HG02642 (cell line): ENCODE measurements around the gene MLLT3.

Experiments used
- ATAC-seq: cut with Tn5 transposase; IDR thresholded peaks from one replicate; pipeline ENCODE4 v1.9.1; 2021; ENCODE audit warnings: mild to moderate bottlenecking; ENCODE audit not compliant: unreplicated experiment, poor library complexity

The MLLT3 gene

DNA sequence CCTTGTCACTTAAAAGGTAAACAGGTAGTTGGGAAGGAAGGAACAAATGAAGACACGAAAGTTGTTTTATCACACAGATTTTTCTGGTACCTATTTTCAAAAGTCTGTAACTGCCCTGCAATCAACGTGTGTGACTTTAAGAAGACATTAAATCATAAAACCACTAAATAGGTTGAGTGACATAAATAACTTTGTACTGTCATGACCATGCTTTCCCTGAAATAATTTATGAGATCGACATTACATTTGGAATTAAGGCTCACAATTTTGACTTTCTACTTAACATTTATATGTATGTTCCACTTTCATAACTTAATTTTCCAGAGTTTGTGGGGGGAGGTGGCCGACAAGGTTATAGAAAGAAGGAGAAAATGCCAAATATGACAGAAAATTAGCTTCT lies 181.1 kb downstream of the MLLT3 start:
- no peak for ATAC-seq

DNA sequence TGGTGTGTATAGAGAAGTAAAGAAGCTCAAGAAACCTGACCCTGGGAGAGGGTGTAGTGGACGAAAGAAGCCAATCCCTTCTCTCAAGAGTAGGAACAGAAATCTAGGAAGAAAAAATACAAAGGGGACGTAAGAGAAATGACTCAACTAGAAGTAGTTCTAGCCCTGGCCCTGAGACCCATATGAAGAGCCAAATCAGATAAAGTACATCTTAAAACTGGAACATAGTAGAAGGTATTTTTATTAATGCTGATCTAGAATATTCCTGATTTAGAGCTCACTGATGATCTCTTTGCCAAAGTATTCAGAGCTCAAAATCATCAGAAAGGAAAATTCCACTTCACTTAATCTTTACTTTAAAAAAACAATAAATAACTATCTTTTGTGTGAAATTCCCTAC lies 184.8 kb downstream of the MLLT3 start:
- ATAC-seq: no peak

DNA sequence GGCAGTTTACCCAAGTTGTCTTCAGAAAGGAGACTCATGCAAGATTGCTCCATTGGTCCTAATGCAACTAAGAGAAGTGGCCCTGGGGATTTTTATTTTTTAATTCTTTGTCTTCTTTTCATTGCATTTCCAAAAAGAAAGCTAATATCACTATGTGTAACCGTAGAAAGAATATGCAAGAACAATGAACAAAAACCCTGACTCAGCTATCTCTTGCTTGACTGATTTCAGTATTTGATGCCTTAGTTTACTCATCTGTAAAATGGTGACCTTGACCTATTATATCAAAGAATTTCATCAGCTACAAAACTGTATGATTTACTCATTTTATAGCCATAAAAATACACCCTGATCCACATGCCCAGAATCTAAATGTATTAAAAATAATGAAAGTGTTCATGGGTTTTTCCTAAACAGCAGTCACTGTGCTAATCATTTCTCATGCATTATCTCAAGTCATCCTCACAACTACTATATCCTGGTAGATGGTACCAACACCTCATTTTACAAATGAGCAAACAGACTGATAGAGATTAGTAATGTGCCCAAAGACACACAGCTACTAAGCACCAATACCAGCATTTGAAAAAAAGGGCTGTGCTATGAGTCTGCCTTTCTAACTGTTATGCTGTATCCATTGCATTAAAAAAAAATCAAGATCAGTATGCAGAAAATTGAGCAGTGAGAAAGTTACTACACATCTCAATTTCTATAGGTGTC lies 185.7 kb downstream of the MLLT3 start:
- ATAC-seq: no peak

DNA sequence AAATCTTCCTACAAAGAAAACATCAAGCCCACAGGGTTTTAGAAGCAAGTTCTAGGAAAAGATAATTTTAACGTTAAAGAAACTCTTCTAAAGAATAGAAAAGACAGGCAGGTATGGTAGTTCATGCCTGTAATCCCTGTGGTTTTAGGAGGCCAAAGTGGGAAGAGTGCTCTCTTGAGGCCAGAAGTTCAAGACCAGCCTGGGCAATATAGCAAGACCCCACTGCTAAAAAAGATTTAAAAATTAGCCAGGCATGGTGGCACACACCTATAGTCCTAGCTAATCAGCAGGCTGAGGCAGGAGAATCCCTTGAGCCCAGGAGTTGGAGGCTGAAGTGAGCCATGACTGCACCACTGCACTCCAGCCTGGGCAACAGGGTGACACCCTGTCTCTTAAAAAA lies 193.3 kb downstream of the MLLT3 start:
- ATAC-seq: no peak

DNA sequence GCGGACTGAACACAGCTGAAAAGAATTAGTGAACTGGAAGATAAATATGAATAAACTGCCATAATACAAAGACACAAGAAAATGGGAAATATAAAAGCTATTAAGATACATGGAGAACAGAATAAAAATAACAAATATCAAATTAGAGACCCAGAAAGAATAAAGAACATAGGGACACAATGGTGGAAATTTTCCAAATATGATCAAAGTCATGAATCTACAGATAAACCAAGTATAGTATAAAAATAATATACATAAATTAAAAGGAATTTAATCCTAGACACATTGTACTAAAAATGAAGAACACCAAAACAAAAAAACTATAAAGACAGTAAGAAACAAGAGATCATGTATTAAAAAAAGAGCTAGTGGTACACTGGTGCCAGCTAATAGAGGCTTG lies 194.9 kb downstream of the MLLT3 start:
- no peak for ATAC-seq

DNA sequence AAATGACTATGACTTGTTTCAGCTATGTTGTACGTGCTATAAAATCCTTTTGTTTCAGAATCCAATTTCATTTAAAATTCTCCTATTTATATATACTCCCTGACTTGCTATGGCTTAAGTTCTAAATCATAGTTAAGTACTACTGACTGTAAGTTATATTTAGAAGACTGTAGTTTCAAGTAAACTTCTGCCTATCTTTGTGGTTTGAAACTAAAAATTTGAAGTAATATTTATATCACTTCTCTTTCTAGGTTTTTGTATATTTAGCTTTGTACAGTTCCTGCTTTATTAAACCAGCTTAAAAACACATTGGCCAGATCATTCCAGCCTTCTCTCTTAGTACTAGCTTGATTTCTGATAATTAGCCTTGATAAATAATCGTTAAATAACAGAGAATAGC lies 196.3 kb downstream of the MLLT3 start:
- ATAC-seq: peak; percentile 60

DNA sequence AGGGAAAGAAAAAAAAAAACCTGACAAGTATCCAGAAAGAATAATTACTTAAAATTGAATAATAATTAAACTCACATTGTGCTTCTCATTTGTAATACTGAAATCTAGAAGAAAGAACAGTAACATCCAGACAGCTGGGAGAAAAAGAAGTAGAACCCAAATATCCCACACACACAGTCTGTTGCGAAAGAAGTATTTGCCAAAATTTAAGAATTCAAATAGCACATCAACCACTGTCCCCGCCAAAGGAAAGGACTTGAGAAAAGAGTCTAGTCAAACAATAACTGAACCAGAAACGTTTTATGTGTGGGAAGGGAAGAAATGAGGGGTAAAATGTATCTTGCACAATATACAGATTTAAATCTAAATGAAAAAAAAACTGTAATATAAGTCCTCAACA lies 202.8 kb downstream of the MLLT3 start:
- no peak for ATAC-seq

DNA sequence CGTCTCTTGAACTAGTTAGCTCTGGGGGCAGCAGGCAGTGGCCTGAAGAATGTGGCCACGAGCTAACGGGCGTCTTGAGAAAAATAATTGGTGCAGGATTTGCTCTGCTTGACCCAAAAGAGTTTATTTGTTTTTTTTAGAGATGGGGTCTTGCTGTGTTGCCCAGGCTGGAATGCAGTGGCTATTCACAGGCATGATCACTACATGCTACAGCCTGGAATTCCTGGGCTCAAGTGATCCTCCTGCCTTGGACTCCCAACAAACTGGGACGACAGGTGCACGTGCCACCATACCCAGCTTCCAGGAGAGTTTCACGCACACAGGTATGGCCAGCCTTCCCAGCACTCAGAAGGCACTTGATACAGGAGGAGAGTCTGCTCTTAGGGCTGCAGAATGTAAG lies 203.8 kb downstream of the MLLT3 start:
- no peak for ATAC-seq

DNA sequence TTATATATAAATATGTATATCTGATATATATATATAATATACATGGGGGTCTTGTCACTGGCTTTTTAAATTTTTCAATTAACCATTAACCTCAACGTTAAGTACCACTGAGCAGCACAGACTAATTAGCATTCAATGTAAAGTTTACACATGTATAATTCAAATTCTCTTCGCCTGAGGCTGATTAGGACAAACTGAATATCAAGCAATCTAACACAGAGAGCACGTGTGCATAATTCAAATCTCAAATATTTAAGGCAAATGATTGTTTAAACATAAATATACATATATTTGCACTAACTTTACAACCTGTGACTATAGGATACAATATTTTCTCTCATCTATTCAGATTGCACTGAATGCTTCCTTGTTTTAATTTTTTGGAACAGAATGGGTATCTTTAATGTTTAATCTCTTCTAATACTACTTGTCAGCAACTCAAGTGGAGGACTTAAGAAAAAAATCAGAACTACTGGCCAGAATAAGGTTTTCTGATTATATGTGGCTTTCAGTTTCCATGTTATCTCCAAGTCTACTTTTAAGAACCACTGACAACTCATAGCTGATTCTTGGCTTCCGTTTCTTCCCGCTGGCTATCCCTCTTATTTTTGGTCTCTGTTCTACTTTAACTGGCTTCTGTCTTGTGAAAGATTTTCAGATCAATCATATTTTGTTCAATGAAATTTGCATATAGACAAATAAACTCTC lies 204.8 kb downstream of the MLLT3 start:
- ATAC-seq: no peak

DNA sequence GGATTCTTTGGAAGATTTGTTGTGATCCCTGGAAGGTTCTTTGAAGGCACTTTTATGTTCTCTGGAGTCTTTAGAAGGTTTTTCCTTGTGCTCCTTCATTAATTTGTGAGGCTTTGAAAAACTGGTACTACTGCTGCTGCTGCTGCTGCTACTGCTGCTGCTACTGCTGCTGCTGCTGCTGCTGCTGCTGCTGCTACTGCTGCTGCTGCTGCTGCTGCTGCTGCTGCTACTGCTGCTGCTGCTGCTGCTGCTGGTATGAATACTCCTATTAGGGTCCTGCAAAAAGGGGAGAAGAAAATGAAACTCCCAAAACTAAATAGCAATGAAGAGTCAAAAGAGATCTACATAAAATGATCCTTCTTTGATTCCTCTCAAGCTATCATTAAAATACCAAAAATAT lies 208.1 kb downstream of the MLLT3 start:
- no peak for ATAC-seq

DNA sequence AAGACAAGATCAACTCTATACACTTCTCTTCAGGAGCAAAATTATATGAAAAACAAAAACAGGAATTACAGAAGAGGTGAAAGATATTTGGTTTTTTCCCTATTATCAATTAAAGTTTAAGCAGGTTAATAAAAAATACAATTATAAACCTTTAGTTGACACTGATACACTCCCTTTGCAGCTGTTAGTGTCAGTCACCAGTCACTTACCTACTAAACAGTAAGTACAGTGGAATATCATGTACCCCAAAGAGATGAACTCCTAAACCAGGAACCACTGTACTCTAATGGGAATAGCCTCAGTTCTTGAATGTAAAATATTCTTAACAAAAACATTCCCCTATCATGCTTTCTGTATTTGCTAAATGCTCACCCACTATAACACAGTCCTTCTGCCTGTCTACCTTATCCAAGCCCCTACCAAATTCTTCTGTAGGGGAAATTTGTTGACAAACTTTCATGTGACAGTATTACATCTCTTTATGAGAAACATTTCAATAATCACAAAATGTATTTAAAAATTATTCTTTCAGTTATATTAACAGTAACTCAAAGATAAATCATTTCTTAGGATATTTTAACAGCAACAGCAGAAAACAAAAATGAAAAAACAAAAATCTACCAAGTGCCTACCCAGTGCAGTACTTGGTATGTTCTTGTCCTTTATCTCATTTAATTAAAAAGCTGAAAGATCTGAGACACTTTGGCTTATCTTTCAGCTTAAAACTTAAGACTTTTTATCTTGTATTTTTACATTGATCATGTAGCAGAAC lies 212.8 kb downstream of the MLLT3 start:
- no peak for ATAC-seq

DNA sequence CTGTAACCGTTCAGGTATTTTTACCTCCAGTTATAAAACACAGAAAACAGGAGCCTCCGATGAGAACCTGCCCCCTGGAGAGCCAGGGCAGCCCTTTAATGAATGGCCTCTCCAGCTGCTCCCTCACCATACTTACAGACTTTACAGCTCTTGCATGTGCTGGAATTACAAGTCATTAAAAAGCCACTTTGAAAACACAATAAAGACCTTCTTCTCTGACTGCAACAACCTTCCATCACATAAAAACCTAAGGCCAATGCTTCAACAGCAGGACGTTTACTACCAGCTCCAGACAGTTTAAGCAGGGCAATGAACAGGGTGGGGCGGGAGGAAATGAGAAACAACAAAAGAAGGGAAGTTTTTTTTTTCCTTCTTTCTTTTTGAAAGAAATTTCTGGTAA lies 213.8 kb downstream of the MLLT3 start:
- no peak for ATAC-seq

DNA sequence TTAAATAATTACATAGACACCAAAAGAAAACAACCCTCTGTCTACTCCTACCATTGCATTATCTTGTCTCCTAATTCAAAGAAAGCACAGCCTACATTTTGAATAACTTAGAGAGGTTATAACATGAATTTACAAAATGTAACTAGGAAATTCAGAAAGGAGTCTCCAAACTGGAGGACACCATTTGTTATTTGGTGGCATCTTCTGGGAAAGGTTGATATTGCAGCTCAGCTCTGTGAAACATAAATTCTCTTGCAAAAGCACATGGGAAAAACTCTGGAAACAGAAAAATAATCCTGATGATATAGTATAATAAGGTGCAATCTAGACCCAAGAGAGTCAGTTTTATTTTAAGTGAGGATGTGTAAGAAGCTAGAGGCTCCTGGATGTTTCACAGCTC lies 215.3 kb downstream of the MLLT3 start:
- ATAC-seq: no peak

DNA sequence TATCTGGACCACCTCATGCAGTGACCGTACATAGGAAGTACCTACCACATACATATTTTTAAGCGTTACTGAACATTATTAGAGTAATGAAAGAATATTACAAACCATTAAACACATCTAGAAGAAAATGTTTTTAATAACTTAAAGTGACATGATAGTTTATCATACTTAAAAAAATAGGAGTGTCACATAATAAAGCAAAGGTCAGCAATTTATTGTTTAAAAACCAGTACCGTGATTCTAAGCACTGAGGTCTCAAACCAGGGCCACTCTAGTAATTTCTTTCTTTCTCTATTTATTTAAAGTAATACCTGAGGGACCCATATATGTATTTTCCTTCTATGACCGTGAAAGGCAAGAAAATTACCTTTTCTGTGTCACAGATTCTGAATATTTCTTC lies 216.0 kb downstream of the MLLT3 start:
- no peak for ATAC-seq

DNA sequence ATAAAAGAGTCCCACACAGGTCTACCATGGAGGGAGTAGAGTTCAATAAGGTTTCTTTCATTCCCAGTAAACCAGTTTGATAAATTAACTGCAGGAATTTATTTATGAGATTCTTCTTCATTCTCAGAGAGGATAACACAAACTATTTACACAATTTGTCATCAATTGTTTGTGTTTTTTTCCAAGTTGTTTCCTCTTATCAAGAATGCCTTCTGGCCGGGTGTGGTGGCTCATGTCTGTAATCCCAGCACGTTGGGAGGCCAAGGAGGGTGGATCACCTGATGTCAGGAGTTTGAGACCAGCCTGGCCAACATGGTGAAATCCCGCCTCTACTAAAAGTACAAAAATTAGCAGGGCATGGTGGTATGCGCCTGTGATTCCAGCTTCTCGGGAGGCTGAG lies 216.7 kb downstream of the MLLT3 start:
- ATAC-seq: no peak

DNA sequence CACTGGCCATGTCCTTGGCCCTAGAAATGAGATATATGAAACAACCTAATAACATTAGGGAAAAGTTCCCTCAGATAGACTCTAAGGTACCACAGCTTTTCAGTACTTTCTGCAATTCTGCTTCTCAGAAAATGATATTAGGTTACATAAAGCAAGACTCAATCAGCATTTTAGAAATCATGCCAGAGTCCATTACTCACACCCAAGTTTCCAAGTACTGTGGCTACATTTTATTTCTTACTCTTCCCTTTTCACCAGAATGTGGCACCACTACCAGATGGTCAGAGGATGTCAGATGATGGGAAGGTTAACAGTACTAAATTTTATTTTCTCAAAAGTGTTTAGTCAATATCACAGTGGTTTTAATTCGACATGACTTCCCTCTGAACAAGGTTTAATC lies 217.2 kb downstream of the MLLT3 start:
- ATAC-seq: no peak

DNA sequence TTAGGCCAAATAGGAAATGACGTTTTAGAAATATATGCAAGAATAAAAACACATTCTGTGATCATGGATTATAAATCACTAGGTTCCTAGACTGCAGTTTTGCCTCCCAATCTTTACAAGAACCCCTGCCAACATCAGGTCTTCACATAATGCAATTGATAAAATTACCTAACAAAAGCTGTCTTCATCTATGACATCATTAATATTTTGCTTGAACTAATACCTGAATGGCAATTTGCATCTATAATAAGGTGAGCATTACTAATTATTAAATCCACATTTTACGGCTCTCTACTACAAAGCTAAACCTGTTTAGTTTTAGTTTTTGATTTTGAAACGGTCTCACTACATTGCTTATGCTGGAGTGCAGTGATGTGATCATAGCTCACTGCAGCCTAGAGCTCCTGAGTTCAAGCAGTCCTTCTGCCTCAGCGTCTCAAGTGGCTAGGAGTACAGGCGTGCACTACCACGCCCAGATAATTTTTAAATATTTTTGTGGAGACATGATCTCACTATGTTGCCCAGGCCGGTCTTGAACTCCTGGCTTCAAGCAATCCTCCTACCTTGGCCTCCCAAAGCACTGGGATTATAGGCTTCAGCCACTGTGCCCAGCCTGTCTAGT lies 218.0 kb downstream of the MLLT3 start:
- ATAC-seq: no peak

DNA sequence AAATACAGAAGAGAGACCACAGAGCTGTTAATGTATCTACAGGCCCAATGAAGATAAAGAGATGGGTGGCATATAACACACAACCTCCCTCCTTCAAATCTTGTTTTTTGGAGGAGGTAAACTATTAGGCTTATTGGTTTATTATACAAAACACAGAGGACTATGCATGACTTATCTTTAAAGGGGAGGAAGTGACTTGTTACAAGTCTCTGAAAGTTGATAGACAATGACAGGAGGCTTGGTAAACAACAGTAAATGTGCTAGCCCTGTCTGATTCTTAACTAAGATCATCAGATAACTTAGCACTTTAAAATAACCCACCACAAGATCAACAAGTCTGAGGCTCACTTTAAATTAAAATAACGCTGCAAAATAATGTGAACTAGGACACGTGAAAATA lies 219.0 kb downstream of the MLLT3 start:
- no peak for ATAC-seq

DNA sequence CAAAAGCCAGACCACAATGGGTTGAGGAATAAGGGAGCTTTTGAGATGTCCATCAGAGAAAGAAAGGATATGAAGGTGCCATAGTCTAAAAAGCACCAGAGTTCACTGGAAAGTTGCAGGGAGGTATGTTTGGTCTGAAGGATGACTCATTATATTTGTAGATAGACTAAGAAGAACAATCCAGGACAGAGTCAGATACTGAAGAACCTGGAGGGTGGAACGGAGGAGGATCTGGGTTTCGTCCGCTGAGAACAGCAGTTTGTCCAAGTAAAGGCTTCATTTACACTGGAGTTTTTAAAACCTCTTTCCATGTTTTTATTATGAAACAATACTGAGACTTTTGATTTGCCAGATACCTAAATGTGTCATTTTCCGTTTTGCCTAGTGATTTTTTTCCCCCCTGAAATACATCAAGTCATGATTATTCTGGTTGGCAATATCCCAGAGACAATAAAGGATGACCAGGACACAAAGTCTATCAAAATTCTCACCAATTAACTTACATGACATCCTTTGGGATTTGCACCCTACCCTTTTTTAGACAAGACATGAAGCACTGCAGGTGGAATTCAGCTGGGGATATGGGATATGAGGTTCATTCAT lies 219.9 kb downstream of the MLLT3 start:
- no peak for ATAC-seq

DNA sequence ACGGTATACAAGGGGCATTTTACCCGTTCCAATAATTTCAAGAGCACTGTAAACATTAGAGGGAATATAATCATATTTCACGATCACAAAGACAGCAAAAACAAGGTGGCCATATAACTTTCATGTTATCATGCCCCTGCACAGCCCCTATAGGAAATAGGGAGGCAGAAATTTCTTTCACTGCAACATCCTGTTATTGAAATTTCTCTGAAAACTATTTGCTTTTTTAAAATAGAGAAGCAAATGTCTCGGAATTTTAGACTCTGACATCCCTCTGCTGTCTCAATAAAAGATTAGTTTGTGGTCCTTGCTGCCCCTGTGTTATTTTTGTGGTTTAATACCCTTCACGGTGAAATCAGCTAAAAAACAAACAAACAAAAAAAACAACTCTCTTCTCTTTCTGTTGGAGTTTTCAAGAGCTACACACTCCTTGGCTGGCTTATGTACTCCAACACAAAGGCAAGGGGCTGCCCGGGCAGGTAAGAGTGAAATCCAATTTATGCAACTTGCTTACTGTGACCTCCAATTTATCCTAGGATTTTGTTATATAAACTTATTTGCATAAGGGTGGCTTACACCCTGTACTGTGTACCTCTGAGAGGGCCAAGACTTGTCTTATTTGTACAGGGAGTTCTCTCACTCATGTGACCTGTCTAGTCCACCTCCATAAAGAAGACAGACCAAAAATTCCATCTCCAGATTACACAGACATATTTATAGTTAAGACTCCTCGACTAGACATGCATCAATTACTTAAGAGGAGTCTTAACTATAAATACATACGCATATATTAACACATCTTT lies 223.6 kb downstream of the MLLT3 start:
- no peak for ATAC-seq
